Measurements from ENCODE around the gene OCIAD2. TPM values are rescaled to one million over a fixed set of nuclear protein-coding genes. Genes with fewer than 3 reads are reported as not detected.

OCIAD2 gene
- total RNA-seq, 1 experiment from 2014 or later: 64.0 TPM

DNA sequence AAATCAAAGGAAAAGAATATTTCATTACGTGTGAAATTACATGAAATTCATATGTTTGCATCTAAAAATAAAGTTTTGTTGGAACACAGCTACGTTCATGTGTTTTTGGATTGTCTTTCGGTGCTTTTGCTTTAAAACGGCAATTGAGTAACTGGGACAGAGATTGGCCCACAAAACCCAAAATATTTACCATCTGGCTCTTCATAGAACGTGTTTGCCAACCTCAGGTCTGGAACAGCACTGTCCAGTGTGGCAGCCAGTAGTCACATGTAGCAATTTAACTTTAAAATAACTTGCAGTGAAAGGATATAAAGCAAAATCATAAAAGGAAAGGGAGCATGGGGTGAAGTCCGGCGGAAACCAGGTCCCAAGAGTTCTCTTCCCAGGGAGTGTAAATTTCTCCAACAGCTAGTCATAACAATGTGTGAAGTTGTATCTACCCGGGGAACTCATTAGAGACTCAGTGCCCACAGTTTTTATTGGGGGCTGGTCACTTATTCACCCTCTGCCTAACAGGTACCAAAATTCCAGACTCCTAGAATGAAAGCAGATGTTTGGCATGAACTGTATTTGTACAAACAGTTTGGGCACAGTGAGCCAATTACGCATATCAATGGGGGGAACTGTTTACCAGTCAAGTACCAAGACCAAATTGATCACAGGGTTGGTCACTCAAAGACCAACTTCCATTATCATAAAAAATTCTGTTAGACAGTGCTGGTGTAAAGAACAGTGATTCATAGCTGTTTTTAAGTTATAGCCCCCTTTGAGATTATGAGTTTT, 65.3 kb downstream of the OCIAD2 start:
- ChIA-PET RAD21 (ENCODE audit: low non-redundant PET in 1 of 2, low total read pairs in 2 of 2, uncharacterized antibody in 2 of 2, unreplicated experiment in 2 of 2) (no interaction called here), CTCF (no interaction called here), POLR2A (no interaction called here)
- no peak overlapping the region for H3K4me3 ChIP-seq (replicated peaks in 1 of 2; ENCODE audit: low read depth in 1 of 2, low read length in 2 of 2)
- H2AFZ ChIP-seq (ENCODE audit: low read depth, low read length, poor library complexity, severe bottlenecking): no peak overlapping the region
- H3K9ac ChIP-seq (ENCODE audit: low read length): no peak overlapping the region
- H3K27ac ChIP-seq (ENCODE audit: low read depth, low read length): no peak overlapping the region
- intact Hi-C loops (cut with micrococcal nuclease): no loop called here
- peaks cover 12% of the 10 kb centered on the region; the same call in 1 of the 2 replicates for H4K20me1 ChIP-seq (ENCODE audit: insufficient read depth)
- ATAC-seq (no peak), DNase-seq (ENCODE audit: low read depth, low spot score) (no peak)
- no TSS peak for BruUV-seq (replicated peaks)
- H3K9me2 ChIP-seq (ENCODE audit: insufficient read depth): no peaks in the 10 kb centered on the region
- H3K9me3 ChIP-seq (ENCODE audit: control insufficient read depth in 1 of 2, insufficient read depth in 1 of 2, low read depth in 1 of 2, low read length in 2 of 2): no peaks in the 10 kb centered on the region
- H3K4me1 ChIP-seq (ENCODE audit: control insufficient read depth in 1 of 2, insufficient read depth in 2 of 2, low read length in 2 of 2): no peaks in the 10 kb centered on the region
- no peaks in the 10 kb centered on the region for H3K27me3 ChIP-seq (ENCODE audit: insufficient read depth, low read length)
- peaks cover 99% of the 10 kb centered on the region for H3K79me2 ChIP-seq (ENCODE audit: insufficient read depth, low read length)
- no peak overlapping the region for H3K4me2 ChIP-seq (ENCODE audit: low read length)
- H3K36me3 ChIP-seq (ENCODE audit: control insufficient read depth in 1 of 2, insufficient read depth in 2 of 2, low read length in 2 of 2): peaks cover 29 to 41% of the 10 kb centered on the region in 2 experiments
- TF ChIP-seq YY1 (IDR thresholded peaks at IDR 0.05; ENCODE audit: extremely low read depth, insufficient replicate concordance, low read depth, low read length) (no peak), RAD21 (IDR thresholded peaks at IDR 0.05; ENCODE audit: low read depth) (no peak), JUND (IDR thresholded peaks at IDR 0.05) (no peak), CEBPB (IDR thresholded peaks at IDR 0.05; ENCODE audit: low read depth) (no peak), SIN3A (IDR thresholded peaks at IDR 0.05; ENCODE audit: low read depth) (no peak), CBX3 (IDR thresholded peaks at IDR 0.05; ENCODE audit: low read depth) (no peak), SRF (IDR thresholded peaks at IDR 0.05; ENCODE audit: low read depth) (no peak), EZH2 (IDR thresholded peaks at IDR 0.05) (no peak), SP1 (IDR thresholded peaks at IDR 0.05; ENCODE audit: low read depth) (no peak), TCF7L2 (IDR thresholded peaks at IDR 0.05; ENCODE audit: borderline replicate concordance, extremely low read depth, insufficient read depth, insufficient read length) (no peak), EGR1 (IDR thresholded peaks at IDR 0.05; ENCODE audit: low read depth) (no peak), EZH2phosphoT487 (IDR thresholded peaks at IDR 0.05; ENCODE audit: borderline replicate concordance) (no peak), ZFX (IDR thresholded peaks at IDR 0.05) (no peak), FOSL1 (IDR thresholded peaks at IDR 0.05; ENCODE audit: low read depth) (no peak)
- TF ChIP-seq, protein P1, sequence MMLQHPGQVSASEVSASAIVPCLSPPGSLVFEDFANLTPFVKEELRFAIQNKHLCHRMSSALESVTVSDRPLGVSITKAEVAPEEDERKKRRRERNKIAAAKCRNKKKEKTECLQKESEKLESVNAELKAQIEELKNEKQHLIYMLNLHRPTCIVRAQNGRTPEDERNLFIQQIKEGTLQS (IDR thresholded peaks at IDR 0.05): no peak
- TF ChIP-seq, protein P2, sequence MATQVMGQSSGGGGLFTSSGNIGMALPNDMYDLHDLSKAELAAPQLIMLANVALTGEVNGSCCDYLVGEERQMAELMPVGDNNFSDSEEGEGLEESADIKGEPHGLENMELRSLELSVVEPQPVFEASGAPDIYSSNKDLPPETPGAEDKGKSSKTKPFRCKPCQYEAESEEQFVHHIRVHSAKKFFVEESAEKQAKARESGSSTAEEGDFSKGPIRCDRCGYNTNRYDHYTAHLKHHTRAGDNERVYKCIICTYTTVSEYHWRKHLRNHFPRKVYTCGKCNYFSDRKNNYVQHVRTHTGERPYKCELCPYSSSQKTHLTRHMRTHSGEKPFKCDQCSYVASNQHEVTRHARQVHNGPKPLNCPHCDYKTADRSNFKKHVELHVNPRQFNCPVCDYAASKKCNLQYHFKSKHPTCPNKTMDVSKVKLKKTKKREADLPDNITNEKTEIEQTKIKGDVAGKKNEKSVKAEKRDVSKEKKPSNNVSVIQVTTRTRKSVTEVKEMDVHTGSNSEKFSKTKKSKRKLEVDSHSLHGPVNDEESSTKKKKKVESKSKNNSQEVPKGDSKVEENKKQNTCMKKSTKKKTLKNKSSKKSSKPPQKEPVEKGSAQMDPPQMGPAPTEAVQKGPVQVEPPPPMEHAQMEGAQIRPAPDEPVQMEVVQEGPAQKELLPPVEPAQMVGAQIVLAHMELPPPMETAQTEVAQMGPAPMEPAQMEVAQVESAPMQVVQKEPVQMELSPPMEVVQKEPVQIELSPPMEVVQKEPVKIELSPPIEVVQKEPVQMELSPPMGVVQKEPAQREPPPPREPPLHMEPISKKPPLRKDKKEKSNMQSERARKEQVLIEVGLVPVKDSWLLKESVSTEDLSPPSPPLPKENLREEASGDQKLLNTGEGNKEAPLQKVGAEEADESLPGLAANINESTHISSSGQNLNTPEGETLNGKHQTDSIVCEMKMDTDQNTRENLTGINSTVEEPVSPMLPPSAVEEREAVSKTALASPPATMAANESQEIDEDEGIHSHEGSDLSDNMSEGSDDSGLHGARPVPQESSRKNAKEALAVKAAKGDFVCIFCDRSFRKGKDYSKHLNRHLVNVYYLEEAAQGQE (IDR thresholded peaks at IDR 0.05; ENCODE audit: low read depth): no peak
- TF ChIP-seq, protein P3, sequence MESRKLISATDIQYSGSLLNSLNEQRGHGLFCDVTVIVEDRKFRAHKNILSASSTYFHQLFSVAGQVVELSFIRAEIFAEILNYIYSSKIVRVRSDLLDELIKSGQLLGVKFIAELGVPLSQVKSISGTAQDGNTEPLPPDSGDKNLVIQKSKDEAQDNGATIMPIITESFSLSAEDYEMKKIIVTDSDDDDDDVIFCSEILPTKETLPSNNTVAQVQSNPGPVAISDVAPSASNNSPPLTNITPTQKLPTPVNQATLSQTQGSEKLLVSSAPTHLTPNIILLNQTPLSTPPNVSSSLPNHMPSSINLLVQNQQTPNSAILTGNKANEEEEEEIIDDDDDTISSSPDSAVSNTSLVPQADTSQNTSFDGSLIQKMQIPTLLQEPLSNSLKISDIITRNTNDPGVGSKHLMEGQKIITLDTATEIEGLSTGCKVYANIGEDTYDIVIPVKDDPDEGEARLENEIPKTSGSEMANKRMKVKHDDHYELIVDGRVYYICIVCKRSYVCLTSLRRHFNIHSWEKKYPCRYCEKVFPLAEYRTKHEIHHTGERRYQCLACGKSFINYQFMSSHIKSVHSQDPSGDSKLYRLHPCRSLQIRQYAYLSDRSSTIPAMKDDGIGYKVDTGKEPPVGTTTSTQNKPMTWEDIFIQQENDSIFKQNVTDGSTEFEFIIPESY (IDR thresholded peaks at IDR 0.05; ENCODE audit: extremely low read depth, insufficient replicate concordance, low read length): no peak
- TF ChIP-seq, protein P4, sequence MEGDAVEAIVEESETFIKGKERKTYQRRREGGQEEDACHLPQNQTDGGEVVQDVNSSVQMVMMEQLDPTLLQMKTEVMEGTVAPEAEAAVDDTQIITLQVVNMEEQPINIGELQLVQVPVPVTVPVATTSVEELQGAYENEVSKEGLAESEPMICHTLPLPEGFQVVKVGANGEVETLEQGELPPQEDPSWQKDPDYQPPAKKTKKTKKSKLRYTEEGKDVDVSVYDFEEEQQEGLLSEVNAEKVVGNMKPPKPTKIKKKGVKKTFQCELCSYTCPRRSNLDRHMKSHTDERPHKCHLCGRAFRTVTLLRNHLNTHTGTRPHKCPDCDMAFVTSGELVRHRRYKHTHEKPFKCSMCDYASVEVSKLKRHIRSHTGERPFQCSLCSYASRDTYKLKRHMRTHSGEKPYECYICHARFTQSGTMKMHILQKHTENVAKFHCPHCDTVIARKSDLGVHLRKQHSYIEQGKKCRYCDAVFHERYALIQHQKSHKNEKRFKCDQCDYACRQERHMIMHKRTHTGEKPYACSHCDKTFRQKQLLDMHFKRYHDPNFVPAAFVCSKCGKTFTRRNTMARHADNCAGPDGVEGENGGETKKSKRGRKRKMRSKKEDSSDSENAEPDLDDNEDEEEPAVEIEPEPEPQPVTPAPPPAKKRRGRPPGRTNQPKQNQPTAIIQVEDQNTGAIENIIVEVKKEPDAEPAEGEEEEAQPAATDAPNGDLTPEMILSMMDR (IDR thresholded peaks at IDR 0.05 in 2 of 3, conservative IDR thresholded peaks at IDR 0.05 in 1 of 3; ENCODE audit: borderline replicate concordance in 1 of 3, insufficient read depth in 1 of 3, low read depth in 2 of 3, low read length in 2 of 3): no peak
- TF ChIP-seq, protein P5, sequence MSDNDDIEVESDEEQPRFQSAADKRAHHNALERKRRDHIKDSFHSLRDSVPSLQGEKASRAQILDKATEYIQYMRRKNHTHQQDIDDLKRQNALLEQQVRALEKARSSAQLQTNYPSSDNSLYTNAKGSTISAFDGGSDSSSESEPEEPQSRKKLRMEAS (IDR thresholded peaks at IDR 0.05): no peak
